Stimulated activated CD4-positive, alpha-beta T cell treated with anti-CD3 and anti-CD28 coated beads, Interleukin-2, amount 100 ng/mL, for 24 hours (primary cell): ENCODE results near the gene AMZ1.
"Not testable (repeated sequence)": the region's sequence is repeated elsewhere in the genome, so short reads cannot be mapped to it uniquely, and the experiment has no call there.

Source experiments
- DNase-seq, 2 donors: peaks; one replicate each; pipeline ENCODE4 v3.0.0-alpha.2; 2020

The AMZ1 gene

DNA sequence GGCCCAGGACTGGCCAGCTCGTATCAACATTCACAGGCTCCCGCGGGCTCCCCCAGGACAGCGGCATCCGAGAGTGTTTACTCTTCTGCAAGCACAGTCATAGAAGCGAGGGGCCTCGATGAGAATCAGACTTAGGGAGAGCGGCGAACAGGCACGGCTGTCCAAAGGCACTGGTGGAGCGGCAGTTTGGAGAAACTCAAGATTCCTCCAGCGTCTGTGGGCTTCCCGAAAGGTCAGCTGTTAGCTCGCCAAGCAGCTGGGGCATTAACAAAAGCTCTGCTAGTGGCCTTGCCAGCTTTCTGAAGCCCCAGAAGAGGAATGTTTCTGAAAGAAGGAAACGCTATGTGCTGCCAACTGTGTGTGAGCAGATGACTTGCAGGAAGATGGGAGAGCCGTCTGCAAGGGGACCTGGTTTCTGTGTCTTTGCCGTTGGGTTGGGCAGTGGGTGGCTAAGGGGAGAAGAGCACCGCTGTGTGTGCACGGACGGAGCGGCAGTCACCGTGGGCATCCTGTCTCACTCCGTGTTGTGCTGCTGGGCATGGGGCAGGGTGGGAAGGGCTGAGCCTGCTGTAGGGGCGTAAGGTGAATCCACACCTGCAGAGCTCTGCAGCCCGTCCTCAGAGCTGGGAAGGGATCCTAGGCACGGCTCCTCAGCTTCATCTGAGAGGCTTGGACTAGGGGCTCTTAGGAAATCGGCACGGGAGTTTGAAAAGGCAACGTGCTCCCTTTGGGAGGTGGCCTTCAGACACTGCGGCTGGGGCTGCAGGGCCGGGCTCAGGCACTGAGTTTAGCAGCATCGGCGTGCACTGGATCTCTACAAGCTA is 42.1 kb downstream of the AMZ1 start:
- peak in 1 of 2 donors; percentile 10 for DNase-seq

- peak in 1 of 2 donors; percentile 13 for DNase-seq
These were observed 43.1 kb downstream of the AMZ1 start for GRCh38 chr7:2730846-2731770.

DNA sequence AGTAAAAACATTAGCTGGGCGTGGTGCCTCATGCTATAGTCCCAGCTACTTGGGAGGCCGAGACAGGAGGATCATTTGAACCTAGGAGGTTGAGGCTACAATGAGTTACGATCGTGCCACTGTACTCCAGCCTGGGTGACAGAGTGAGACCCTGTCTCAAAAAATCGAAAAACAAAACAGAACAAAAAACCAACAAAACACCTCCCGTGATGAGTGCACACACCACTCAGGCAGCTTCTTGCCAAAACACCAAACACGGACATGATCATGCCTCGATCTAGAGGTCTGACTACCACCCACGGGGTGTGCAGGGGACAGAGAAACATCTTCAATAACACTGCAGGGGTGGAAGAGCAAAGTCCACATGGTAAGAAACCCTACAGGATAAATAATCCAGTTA is 44.4 kb downstream of the AMZ1 start:
- DNase-seq: no peak

GRCh38 chr7:2732959-2733584 is 45.1 kb downstream of the AMZ1 start:
- DNase-seq: no peak

DNA sequence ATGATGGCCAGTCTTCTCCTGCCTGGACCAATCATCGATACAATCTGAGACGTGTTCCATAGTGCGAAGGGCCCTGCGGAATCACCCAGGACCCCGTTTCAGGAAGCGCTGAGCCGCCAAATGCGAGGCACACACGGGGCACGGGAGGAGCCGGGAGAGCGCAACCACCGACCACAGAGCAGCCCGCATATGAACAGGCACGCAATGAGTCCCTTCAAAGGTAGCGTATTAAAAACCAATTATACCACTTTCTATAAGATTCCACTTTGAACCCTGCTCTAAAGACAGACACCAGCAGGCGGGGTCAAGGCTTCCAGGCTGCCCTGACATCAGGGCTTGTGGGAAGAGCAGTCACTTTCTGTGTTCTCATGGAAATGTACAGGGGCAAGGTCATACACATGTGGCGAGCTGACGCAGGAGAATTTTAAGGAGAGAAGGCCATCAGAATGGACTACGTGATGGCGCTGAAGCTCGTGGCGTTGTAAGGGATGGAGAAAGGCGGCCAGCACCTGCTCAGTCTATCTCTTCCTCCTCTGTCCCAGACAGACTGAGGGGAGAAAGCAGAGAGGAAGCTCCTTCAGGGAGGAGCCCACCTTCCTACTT is 46.2 kb downstream of the AMZ1 start:
- no peak for DNase-seq

GRCh38 chr7:2734751-2735571 is 47.0 kb downstream of the AMZ1 start:
- DNase-seq: no peak

DNA sequence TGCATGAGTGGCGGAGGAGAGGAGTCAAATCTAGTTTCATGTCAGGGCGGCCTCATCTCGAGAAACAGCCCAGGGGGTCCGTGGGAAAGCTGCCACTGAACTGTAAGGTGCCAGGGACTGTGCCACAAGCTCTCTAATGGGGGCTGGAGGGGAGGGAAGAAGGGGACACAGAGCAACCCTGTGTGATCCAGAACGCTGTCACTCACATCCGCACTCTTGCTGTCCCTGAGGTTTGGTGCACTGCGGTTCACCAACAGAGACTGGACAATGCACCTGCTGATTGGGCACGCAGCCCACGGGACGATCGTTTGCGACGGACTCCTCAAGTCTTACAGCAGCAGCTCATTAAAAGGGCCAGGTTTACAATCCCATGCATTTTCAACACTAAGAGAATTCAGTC is 47.7 kb downstream of the AMZ1 start:
- DNase-seq: no peak

- DNase-seq: no peak
These were observed 48.5 kb downstream of the AMZ1 start for GRCh38 chr7:2736411-2736914.

GRCh38 chr7:2737005-2737743 is 49.2 kb downstream of the AMZ1 start:
- not testable (repeated sequence) for DNase-seq

DNA sequence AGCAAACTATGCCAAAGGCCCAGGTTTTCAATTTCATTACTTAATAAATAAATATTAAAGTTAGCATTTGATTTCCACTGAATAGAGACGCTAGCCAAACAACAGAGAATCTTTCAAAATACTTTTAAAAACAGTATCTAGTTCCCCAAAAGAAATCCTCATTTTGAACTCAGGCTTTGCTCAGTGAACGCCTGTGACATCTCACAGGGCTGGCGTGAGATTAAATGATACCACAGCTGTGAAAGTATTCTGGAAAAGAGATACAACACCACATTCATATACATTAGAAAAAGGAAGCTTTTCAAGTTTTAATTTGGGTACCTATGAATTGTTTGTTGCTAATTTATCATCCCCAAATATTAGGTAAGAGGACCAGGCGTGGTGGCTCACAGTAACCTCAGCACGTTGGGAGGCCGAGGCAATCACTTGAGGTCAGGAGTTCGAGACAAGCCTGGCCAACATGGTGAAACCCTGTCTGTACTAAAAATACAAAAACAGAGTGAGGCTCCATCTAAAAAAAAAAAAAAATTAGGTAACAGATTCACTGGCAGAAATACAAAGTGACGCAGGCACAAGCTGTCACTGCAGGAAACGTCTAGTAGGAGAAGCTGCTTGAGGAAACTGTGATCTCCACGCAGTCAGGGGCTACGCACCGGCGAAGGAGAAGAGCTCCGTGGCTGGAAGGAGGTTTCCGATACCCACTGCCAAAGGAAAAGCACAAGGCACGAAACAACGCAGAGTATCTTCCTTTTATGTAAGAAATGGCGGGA is 50.0 kb downstream of the AMZ1 start:
- no peak for DNase-seq

DNA sequence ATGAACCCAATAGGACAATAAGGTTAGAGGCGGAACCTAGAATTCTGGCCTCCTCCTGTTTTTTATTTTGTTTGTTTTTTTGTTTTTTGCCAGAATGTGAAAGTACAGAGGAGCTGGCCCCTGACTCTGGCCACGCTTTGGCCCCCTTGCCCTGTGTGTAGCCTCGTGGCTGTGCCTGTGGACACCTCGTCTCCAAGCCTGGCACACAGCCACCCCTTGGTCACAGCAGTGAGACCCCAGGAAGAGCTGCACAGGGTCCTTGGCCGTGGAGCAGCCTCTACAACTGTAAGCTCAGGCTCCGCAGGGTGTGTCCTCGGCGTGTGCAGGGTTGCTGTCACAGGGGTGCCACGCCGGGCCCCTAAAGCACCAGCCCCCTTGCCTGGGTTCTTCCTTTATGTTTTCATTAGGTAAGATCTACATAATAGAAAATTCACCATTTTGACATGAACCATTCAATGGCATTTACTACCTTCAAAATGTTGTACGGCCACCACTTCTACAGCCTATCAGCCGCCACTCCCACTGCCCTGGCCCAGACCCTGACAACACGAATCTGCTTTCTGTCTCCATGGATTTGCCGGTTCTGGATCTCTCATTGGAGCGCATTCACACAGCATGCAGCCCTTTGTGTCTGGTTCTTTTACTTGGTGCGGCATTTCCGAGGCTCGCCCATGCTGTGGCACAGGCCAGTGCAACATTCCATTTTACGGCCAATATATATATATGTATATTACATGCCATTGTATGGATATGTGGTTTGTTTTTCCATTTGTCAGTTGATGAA is 51.0 kb downstream of the AMZ1 start:
- DNase-seq: no peak

DNA sequence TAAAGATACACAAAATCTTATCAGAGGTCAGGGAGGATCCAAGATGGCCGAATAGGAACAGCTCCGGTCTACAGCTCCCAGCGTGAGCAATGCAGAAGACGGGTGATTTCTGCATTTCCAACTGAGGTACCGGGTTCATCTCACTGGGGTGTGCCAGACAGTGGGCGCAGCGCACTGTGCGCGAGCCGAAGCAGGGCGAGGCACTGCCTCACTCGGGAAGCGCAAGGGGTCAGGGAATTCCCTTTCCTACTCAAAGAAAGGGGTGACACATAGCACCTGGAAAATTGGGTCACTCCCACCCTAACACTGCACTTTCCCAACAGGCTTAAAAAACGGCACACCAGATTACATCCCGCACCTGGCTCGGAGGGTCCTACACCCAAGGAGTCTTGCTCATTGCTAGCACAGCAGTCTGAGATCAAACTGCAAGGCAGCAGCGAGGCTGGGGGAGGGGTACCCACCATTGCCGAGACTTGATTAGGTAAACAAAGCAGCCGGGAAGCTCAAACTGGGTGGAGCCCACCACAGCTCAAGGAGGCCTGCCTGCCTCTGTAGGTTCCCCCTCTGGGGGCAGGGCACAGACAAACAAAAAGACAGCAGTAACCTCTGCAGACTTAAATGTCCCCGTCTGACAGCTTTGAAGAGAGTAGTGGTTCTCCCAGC is 55.7 kb downstream of the AMZ1 start:
- not testable (repeated sequence) for DNase-seq

DNA sequence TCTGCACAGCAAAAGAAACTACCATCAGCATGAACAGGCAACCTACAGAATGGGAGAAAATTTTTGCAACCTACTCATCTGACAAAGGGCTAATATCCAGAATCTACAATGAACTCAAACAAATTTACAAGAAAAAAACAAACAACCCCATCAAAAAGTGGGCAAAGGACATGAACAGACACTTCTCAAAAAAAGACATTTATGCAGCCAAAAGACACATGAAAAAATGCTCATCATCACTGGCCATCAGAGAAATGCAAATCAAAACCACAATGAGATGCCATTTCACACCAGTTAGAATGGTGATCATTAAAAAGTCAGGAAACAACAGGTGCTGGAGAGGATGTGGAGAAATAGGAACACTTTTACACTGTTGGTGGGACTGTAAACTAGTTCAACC is 60.7 kb downstream of the AMZ1 start:
- DNase-seq: not testable (repeated sequence)

GRCh38 chr7:2750004-2750407 is 62.0 kb downstream of the AMZ1 start:
- no peak for DNase-seq

GRCh38 chr7:2751086-2751485 is 63.1 kb downstream of the AMZ1 start:
- DNase-seq: no peak

DNA sequence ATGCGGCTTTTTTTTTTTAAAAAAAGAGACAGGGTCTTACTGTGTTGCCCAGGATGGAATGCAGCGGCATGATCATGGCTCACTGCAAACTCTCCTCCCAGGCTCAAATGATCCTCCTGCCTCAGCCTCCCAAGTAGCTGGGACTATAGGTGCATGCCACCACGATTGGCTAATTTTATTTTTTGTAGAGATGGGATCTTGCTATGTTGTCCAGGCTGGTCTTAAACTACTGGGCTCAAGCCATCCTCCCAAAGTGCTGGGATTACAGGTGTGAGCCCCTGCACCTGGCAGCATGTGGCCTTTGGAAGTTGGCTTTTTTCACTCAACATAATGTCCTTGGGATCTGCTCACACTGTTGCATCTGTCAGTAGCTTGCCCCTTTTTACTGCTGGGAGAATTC is 65.1 kb downstream of the AMZ1 start:
- no peak for DNase-seq

GRCh38 chr7:2754086-2754485 is 66.1 kb downstream of the AMZ1 start:
- no peak for DNase-seq

GRCh38 chr7:2754912-2755311 is 66.9 kb downstream of the AMZ1 start:
- no peak for DNase-seq

GRCh38 chr7:2755531-2755930 is 67.5 kb downstream of the AMZ1 start:
- no peak for DNase-seq
